ENCODE measurements around the gene NOD2. TPM values are rescaled to one million over a fixed set of nuclear protein-coding genes. Genes with fewer than 3 reads are reported as not detected.

The NOD2 gene
- total and polyA plus RNA-seq, 2 experiments from 2014 or later: 0.27 to 0.66 TPM

DNA sequence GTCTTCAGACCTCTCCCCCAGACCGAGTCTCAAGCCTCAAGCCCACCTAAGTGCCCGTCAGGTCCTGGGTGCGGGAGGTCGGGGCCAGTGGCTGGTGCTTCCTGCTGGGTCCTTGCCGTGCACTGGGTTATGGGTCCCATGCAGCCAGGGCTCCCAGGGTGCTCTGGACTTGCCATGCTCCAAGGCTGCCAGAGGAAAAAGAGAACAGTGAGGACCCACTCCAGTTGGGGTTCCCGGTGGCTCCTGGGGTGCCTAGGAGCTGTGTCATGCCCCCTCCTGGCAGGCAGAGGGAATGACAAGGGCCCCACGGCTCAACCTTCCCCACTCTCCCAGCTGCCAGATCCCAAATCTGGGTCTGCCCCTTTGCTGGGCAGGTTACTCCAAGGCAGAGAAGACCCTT lies 16.1 kb upstream of the NOD2 start:
- DNase-seq (ENCODE audit: low spot score): peak; percentile 44
- ATAC-seq: peak; percentile 64
- H3K9me2 ChIP-seq (ENCODE audit: insufficient read depth): no peaks in the 10 kb centered on the region
- H3K9me3 Mint-ChIP-seq: peaks cover 13% of the 10 kb centered on the region
- no peak overlapping the region for H3K27ac ChIP-seq (ENCODE audit: low read depth)
- no peaks in the 10 kb centered on the region for H3K4me1 ChIP-seq (ENCODE audit: insufficient read depth)
- H3K27me3 Mint-ChIP-seq (ENCODE audit: insufficient read depth, low read depth, poor library complexity): peaks cover 6% of the 10 kb centered on the region
- H3F3A ChIP-seq (replicated peaks; ENCODE audit: low read depth): no peaks in the 10 kb centered on the region
- no peak overlapping the region for H2AFZ ChIP-seq
- H3K4me2 ChIP-seq: no peak overlapping the region
- H3K4me3 Mint-ChIP-seq: no peak overlapping the region
- TF ChIP-seq EZH2phosphoT487 (IDR thresholded peaks at IDR 0.05; ENCODE audit: unreplicated experiment): no peak
- TF ChIP-seq, protein P1, sequence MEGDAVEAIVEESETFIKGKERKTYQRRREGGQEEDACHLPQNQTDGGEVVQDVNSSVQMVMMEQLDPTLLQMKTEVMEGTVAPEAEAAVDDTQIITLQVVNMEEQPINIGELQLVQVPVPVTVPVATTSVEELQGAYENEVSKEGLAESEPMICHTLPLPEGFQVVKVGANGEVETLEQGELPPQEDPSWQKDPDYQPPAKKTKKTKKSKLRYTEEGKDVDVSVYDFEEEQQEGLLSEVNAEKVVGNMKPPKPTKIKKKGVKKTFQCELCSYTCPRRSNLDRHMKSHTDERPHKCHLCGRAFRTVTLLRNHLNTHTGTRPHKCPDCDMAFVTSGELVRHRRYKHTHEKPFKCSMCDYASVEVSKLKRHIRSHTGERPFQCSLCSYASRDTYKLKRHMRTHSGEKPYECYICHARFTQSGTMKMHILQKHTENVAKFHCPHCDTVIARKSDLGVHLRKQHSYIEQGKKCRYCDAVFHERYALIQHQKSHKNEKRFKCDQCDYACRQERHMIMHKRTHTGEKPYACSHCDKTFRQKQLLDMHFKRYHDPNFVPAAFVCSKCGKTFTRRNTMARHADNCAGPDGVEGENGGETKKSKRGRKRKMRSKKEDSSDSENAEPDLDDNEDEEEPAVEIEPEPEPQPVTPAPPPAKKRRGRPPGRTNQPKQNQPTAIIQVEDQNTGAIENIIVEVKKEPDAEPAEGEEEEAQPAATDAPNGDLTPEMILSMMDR (conservative IDR thresholded peaks at IDR 0.05; ENCODE audit: low read depth in 2 of 2): peak; percentile 65 to 67
- H4K20me1 ChIP-seq (replicated peaks; ENCODE audit: insufficient read depth): no peaks in the 10 kb centered on the region
- H3K36me3 ChIP-seq (ENCODE audit: insufficient read depth): no peaks in the 10 kb centered on the region
- H3K79me2 ChIP-seq (replicated peaks; ENCODE audit: insufficient read depth): no peaks in the 10 kb centered on the region
- H3K36me3 Mint-ChIP-seq (ENCODE audit: low read depth): peaks cover 10% of the 10 kb centered on the region; the same call in 2 of the 3 replicates
- peaks cover 5% of the 10 kb centered on the region; the same call in 1 of the 2 replicates for H3K27me3 ChIP-seq (ENCODE audit: insufficient read depth)
- no peaks in the 10 kb centered on the region; the same call in 2 of the 3 replicates for H3K4me1 Mint-ChIP-seq
- no peak overlapping the region for H3K4me3 ChIP-seq
- no peak overlapping the region for H3K27ac Mint-ChIP-seq

- H3K27ac Mint-ChIP-seq: no peak overlapping the region
- TF ChIP-seq, protein P2, sequence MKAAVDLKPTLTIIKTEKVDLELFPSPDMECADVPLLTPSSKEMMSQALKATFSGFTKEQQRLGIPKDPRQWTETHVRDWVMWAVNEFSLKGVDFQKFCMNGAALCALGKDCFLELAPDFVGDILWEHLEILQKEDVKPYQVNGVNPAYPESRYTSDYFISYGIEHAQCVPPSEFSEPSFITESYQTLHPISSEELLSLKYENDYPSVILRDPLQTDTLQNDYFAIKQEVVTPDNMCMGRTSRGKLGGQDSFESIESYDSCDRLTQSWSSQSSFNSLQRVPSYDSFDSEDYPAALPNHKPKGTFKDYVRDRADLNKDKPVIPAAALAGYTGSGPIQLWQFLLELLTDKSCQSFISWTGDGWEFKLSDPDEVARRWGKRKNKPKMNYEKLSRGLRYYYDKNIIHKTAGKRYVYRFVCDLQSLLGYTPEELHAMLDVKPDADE (IDR thresholded peaks at IDR 0.05): no peak
- TF ChIP-seq NANOG (IDR thresholded peaks at IDR 0.05; ENCODE audit: borderline replicate concordance): no peak
- TF ChIP-seq POLR2AphosphoS5 (IDR thresholded peaks at IDR 0.05; ENCODE audit: low read depth): no peak
- TF ChIP-seq, protein P1 (conservative IDR thresholded peaks at IDR 0.05; ENCODE audit: low read depth in 2 of 2): no peak
- no peak for TF ChIP-seq EZH2 (IDR thresholded peaks at IDR 0.05; ENCODE audit: low read depth, unreplicated experiment)
- TF ChIP-seq, protein P3, sequence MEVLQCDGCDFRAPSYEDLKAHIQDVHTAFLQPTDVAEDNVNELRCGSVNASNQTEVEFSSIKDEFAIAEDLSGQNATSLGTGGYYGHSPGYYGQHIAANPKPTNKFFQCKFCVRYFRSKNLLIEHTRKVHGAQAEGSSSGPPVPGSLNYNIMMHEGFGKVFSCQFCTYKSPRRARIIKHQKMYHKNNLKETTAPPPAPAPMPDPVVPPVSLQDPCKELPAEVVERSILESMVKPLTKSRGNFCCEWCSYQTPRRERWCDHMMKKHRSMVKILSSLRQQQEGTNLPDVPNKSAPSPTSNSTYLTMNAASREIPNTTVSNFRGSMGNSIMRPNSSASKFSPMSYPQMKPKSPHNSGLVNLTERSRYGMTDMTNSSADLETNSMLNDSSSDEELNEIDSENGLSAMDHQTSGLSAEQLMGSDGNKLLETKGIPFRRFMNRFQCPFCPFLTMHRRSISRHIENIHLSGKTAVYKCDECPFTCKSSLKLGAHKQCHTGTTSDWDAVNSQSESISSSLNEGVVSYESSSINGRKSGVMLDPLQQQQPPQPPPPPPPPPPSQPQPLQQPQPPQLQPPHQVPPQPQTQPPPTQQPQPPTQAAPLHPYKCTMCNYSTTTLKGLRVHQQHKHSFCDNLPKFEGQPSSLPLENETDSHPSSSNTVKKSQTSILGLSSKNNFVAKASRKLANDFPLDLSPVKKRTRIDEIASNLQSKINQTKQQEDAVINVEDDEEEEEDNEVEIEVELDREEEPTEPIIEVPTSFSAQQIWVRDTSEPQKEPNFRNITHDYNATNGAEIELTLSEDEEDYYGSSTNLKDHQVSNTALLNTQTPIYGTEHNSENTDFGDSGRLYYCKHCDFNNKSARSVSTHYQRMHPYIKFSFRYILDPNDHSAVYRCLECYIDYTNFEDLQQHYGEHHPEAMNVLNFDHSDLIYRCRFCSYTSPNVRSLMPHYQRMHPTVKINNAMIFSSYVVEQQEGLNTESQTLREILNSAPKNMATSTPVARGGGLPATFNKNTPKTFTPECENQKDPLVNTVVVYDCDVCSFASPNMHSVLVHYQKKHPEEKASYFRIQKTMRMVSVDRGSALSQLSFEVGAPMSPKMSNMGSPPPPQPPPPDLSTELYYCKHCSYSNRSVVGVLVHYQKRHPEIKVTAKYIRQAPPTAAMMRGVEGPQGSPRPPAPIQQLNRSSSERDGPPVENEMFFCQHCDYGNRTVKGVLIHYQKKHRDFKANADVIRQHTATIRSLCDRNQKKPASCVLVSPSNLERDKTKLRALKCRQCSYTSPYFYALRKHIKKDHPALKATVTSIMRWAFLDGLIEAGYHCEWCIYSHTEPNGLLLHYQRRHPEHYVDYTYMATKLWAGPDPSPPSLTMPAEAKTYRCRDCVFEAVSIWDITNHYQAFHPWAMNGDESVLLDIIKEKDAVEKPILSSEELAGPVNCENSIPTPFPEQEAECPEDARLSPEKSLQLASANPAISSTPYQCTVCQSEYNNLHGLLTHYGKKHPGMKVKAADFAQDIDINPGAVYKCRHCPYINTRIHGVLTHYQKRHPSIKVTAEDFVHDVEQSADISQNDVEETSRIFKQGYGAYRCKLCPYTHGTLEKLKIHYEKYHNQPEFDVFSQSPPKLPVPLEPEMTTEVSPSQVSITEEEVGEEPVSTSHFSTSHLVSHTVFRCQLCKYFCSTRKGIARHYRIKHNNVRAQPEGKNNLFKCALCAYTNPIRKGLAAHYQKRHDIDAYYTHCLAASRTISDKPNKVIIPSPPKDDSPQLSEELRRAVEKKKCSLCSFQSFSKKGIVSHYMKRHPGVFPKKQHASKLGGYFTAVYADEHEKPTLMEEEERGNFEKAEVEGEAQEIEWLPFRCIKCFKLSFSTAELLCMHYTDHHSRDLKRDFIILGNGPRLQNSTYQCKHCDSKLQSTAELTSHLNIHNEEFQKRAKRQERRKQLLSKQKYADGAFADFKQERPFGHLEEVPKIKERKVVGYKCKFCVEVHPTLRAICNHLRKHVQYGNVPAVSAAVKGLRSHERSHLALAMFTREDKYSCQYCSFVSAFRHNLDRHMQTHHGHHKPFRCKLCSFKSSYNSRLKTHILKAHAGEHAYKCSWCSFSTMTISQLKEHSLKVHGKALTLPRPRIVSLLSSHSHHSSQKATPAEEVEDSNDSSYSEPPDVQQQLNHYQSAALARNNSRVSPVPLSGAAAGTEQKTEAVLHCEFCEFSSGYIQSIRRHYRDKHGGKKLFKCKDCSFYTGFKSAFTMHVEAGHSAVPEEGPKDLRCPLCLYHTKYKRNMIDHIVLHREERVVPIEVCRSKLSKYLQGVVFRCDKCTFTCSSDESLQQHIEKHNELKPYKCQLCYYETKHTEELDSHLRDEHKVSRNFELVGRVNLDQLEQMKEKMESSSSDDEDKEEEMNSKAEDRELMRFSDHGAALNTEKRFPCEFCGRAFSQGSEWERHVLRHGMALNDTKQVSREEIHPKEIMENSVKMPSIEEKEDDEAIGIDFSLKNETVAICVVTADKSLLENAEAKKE (CRISPR knock-in tag; IDR thresholded peaks at IDR 0.05): no peak
- no peak for TF ChIP-seq STAT1 (IDR thresholded peaks at IDR 0.05; ENCODE audit: unreplicated experiment)
- no peak for TF ChIP-seq JUNB (IDR thresholded peaks at IDR 0.05; ENCODE audit: unreplicated experiment)
- TF ChIP-seq ZNF331 (CRISPR knock-in tag; IDR thresholded peaks at IDR 0.05; ENCODE audit: low read depth): no peak
- TF ChIP-seq CREB1 (CRISPR knock-in tag; IDR thresholded peaks at IDR 0.05; ENCODE audit: low read depth): no peak
- TF ChIP-seq EZH2phosphoT487 (IDR thresholded peaks at IDR 0.05; ENCODE audit: unreplicated experiment): no peak
These were observed 14.9 kb upstream of the NOD2 start for GRCh38 chr16:50678531-50678930.

More at GRCh38 chr16:50678531-50678930, 14.9 kb upstream of the NOD2 start:
- Histone ChIP-seq H3K36me3 (ENCODE audit: insufficient read depth) (no peaks in the 10 kb centered on the region), H3K27ac (ENCODE audit: low read depth) (no peak overlapping the region), H3K27me3 (ENCODE audit: insufficient read depth) (no peaks in the 10 kb centered on the region), H3K9me2 (ENCODE audit: insufficient read depth) (no peaks in the 10 kb centered on the region), H3F3A (replicated peaks; ENCODE audit: low read depth) (no peaks in the 10 kb centered on the region), H3K4me2 (no peak overlapping the region), H2AFZ (no peak overlapping the region), H3K4me3 (no peak overlapping the region), H3K79me2 (replicated peaks; ENCODE audit: insufficient read depth) (no peaks in the 10 kb centered on the region), H3K4me1 (ENCODE audit: insufficient read depth) (no peaks in the 10 kb centered on the region), H4K20me1 (replicated peaks; ENCODE audit: insufficient read depth) (no peaks in the 10 kb centered on the region)
- no peaks in the 10 kb centered on the region; the same call in 2 of the 3 replicates for H3K4me1 Mint-ChIP-seq
- ATAC-seq (no peak), DNase-seq (ENCODE audit: low spot score) (no peak)
- peaks cover 6% of the 10 kb centered on the region for H3K27me3 Mint-ChIP-seq (ENCODE audit: insufficient read depth, low read depth, poor library complexity)
- H3K36me3 Mint-ChIP-seq (ENCODE audit: low read depth): peaks cover 3% of the 10 kb centered on the region; the same call in 1 of the 3 replicates
- H3K9me3 Mint-ChIP-seq: peaks cover 3% of the 10 kb centered on the region; the same call in 1 of the 3 replicates
- H3K4me3 Mint-ChIP-seq: no peak overlapping the region
